ENCODE results near the gene TUBB4B.

DNA sequence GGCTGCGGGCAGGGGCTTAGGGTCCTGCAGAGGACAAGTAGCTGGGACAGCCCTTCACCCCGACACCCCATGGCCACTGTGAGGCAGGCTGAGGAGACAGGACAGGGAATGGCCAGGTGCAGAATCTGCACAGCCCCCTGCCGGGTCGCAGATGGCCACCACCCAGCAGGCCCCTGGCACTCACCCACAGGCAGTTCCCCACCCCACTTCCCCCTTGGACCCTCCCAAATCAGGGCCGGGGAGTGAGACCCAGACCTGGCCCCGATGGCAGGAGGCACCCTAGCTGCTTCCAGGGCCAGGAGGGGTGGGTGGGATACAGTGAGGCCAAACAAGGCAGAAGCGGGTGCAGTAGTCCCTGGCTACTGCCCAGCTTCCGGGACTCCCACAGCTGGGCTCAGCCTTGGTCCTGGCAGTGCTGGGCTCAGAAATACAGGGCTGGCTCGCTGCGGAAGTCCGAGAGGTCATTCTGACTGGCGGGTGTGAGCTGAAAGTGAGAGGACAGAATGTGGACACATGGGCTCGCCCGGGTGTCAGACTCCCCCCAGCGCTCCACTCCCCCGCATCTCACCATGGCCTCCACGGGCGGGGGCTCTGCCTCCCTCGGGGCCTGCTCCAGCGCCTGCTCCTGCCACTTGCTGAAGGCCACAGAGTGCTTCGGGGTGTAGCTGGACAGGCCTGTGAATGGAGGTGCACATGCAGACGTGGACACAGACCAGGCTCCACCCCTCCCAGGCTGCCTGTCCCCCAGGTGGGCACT lies 49.2 kb upstream of the TUBB4B start:
- TF ChIP-seq, protein P1, sequence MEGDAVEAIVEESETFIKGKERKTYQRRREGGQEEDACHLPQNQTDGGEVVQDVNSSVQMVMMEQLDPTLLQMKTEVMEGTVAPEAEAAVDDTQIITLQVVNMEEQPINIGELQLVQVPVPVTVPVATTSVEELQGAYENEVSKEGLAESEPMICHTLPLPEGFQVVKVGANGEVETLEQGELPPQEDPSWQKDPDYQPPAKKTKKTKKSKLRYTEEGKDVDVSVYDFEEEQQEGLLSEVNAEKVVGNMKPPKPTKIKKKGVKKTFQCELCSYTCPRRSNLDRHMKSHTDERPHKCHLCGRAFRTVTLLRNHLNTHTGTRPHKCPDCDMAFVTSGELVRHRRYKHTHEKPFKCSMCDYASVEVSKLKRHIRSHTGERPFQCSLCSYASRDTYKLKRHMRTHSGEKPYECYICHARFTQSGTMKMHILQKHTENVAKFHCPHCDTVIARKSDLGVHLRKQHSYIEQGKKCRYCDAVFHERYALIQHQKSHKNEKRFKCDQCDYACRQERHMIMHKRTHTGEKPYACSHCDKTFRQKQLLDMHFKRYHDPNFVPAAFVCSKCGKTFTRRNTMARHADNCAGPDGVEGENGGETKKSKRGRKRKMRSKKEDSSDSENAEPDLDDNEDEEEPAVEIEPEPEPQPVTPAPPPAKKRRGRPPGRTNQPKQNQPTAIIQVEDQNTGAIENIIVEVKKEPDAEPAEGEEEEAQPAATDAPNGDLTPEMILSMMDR (IDR thresholded peaks at IDR 0.05): no peak
- TF ChIP-seq POLR2A (IDR thresholded peaks at IDR 0.05) (no peak), POLR2AphosphoS5 (IDR thresholded peaks at IDR 0.05) (no peak), EP300 (IDR thresholded peaks at IDR 0.05) (no peak)
